HG03196 (cell line): ENCODE results near the gene MAGEA9B.
"Not testable (repeated sequence)": the region's sequence is repeated elsewhere in the genome, so short reads cannot be mapped to it uniquely, and the experiment has no call there.

Source experiments
- ATAC-seq: cut with Tn5 transposase; IDR thresholded peaks from one replicate; pipeline ENCODE4 v1.9.1; 2021; ENCODE audit not compliant: unreplicated experiment

MAGEA9B gene

DNA sequence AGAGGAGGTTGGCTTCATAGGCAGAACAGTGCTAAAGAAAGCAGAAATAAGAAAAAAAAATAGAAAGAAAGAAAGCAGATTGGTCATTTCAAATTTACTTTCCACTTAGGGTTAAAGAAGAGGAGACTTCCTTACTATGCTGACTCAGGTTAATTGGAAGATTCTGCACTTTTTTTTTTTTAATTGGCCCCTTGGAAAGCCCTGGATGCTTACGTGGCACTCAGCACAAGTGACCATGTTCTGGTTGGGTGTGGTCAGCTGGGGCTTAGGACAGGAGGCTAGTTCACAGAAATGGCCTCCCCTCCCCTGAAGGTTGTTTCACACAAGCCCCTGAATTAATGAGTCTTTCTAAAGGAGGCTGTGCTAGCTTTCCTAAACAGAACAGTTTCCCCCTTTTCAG lies 14.5 kb downstream of the MAGEA9B start:
- no peak for ATAC-seq

DNA sequence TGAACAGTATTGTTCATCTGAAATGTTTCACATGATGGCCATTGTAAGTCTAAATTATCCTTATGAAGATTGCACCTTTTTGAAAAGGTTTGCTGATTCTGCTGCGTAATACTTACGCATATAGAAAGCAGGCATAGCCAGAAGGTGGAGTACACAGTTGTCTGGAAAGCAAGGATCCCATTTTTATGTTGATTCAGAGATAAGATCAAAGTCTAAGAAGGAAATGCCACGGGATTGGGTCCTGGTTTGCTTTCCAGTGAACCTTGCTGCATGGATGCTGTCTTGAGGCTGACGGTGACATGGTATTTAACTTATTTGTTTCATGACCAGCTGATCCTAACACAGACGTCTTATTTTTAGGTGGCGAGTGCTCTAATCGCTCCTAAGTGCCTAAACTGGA lies 15.5 kb downstream of the MAGEA9B start:
- ATAC-seq = no peak

DNA sequence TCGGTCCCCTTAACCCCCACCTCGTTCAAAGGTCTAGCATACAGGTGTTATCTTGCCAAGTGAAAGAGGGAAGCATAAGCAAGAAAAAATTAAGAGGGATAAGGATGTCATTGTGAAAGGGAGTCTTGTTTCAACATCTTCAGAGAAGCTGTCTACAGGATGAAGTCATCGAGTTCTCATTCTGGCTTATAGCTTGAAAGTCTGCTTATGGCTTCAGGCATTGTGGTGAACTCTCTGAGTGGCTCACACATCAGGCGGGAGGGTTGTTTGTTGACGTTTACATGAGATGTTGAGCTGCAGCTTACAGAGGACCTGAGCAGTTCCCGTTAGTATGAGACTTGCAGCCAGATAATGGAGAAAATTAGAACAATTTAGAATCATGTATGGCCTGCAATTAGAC lies 16.6 kb downstream of the MAGEA9B start:
- no peak for ATAC-seq

DNA sequence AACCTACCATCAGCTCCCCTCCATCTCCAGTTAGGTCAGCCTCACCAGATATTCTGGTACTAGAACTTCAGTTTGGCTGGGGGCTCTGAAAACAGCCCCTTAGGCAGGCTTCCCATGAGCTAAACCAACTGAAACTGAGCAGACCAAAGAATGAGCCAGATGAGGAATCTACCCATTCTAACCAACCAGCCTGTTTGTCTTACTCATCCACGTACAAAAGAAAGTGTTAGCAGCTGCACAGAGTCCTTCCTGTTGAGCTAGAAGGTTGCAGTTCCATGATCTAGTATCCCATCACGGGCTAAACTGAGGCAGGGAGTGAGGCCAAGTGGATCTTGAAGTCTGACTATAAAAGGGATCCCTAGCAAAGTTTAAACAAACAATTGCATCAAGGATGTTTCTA lies 17.5 kb downstream of the MAGEA9B start:
- no peak for ATAC-seq

DNA sequence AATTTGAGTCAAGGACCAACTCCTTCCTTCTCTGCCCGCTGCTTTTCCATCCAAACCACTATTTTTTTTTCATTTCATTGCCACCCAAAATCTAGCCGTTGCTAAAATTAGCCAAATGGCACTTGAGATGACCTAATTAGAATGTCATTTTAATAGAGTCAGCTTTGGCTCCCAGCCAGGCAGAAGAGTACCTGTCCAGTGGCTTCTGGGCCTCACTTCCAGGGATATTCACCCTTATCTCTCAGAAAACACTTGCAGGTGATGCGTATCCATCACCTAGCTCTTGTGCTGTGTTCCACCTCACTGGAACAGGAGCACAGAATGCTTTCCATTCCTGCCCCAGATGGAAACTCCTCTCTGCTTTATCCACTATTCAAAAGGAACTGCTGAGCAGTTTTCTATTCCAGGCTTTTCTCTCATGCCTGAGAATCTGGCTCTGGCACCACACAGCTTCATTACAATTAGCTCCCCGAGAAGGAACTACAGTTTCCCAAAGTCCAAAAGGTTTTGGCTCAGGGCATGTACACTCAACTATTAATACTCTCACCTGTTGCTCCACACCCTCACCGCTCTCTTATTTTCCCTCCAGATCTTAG lies 18.5 kb downstream of the MAGEA9B start:
- ATAC-seq = no peak

DNA sequence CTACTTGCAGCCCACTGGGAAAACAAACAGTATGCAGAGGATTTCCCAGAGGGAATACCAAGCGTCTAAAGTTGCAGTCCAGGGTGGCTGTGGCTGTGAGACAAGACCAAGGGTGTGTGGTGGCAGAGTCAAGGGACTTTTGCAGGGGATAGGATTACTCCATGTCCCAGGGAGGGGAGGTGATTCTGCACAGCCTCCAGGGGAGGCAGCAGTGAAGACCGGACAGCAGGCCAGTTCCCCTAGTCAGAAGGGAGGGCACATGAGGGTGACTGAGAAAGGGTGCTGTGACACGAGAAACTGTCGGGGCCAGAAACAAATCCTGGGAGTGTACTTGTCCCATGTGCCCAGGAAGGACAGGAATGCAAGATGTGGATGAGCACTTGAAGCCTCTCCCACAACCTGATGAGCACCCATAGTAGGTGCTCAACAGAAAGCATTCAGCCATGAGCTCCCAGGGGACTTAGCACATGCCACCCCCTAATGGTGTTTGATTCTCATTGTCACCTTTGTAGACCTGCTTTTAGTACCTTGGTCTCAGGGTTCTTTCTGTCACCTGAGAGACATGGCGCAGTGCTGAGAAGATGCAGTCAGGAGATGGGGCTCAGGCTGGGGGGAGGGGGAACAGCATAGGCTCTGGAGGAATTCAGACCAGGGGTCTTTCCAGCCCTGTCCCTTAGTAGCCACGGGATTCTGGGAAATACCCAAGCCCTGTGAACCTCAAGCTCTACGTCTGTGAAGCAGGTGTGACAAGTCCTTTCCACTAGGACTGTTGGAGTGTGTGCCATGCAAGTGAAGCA lies 19.4 kb downstream of the MAGEA9B start:
- ATAC-seq = no peak

DNA sequence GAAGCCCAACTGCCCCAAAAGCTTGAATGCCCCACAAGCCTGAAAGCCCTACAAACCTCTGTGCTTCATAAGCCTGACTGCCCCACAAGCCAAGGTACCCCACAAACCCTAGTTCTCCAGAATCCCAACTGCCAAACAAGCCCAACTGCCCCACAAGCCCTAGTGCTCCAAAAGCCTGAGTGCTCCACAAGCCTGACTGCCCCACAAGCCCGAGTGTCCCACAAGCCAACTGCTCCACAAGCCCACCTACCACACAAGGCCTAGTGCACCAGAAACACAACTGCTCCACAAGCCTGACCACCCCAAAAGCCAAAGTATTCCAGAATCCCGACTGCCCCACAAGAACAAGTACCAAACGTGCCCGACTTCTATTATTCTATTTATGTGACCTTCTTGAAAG lies 23.9 kb downstream of the MAGEA9B start:
- ATAC-seq = no peak

DNA sequence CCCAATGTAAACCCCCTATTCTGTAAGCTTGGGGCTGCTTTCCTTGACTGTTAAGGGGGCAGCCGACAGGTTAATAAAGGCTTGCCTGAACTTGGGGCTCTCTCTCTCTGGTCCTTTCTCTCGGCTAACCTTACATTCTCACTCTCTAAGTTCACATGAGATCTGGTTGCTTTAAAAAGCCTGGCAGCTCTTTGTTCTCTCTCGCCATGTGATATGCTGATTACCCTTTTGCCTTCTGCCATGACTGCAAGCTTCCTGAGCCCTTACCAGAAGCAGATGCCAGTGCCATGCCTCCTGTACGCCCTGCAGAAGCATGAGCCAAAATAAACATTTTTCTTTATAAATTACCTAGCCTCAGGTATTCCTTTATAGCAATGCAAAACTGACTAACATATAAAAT lies 32.0 kb downstream of the MAGEA9B start:
- ATAC-seq = not testable (repeated sequence)

DNA sequence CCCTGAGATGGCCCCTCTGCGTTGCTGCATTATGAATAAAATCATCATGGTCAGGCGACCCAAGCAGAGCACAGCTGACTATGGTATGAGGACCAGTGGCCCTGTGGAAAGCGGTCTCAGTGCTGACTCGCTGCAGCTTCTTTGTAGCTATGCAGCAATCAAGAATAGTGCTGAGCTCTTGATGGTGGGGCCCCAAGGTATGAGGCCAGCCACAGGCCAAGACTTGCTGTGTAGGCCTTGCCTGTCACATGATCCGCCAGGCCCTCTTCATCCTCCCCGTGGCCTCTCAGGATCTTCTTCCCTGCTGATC lies 35.4 kb downstream of the MAGEA9B start:
- ATAC-seq = not testable (repeated sequence)

DNA sequence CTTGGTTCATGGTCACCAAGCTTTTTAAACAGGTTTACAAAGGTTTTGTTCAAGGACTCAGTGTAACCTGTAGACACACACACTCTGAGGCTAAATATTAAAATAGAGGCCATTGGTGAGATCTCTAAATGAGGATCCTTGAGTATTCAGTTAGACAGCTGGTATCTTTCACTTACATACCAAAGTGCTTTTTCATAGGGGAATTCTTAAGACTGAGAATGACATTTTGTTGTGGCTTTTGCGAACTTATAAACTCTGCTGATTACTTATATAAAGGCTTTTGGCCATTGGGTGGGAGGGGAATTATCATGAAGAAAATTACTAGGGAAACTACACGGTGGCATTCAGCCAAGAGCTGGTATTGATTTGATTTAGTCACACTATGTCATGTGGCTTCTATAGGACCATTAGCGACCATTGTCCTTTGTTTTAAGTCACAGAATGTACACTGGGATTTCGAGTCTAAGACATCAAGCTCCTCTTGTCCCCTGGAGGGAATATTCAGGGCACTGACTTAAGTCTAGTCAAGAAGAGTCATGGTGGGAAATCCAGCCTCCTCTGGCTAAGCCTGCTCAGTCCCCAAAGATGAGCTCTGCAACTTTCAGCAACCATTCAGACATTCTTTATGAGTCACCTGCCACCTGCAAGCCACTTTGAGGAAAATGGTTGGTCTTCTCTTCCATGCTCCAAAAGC lies 35.9 kb downstream of the MAGEA9B start:
- not testable (repeated sequence) for ATAC-seq

DNA sequence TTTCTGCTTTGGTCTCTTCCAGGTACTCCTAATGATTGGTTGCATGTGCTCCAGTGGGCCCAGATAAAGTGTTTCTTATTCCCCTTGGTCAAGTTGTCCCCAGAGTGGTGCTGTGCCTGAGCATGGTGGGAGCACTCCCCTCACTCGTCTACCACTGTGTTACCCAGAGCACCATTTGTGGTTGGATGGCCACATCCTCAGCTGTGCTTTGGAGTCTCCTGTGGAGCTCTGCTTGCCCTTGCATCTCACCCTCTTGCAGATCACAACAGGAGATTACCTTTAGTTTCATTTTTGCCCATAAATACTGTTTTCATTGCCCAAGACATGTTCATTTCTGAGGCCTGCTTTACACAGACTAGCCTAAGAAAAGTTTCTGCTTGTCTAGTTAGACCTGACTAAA lies 36.8 kb downstream of the MAGEA9B start:
- not testable (repeated sequence) for ATAC-seq

DNA sequence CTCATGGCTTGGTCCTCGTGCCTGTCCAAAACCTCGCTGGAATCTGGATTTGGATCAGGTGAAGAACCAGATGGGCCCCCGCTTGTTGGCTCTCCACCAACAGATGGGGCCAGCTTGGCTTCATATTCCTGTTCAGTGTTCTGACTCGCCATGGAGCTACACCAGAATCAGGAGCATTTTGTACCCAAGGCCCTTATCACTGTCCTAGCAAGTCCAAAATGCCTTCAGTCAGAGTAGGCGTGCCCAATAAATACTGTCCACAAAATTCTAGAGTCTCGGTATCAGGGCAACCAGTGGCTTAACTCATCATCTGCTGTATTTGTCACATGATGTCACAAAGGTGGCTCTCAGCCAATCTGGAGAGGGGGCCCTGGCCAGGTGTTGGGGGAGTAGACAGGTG lies 37.6 kb downstream of the MAGEA9B start, which contains the start of gene HSFX3:
Gene HSFX3 (minus strand): TSS at position 224 of the 400 bp plus-strand sequence. CDS start 72 bp downstream, at position 152.
- ATAC-seq = not testable (repeated sequence)

DNA sequence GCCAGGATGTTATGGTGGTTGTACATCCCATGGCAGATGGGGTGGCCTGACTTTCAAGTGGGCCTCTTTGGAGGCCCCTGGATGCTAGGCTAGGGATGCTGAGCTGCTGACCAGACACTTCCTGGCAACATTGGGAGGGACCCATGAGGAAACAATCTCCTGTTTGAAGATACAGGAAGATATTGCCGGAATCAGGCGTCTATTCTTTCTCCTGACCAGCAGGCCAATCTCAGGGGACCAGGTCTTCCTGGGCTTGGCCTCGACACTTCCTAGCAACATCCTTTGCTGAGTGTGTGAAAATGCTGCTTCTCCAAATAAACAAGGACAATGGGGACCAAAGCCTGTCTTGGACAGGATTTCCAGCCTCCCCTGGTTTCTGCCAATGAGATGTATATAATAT lies 39.5 kb downstream of the MAGEA9B start:
- not testable (repeated sequence) for ATAC-seq

DNA sequence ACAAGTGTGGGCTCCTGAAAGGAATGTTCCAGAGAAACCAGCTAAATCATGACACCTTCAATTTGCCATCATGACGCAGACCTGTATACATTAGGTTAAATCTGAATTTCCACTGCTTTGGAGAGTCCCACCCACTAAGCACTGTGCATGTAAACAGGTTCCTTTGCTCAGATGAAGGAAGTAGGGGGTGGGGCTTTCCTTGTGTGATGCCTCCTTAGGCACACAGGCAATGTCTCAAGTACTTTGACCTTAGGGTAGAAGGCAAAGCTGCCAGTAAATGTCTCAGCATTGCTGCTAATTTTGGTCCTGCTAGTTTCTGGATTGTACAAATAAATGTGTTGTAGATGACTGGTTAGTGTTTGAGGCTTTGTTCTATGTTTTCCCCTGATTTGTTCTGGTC lies 40.3 kb downstream of the MAGEA9B start:
- ATAC-seq = not testable (repeated sequence)

DNA sequence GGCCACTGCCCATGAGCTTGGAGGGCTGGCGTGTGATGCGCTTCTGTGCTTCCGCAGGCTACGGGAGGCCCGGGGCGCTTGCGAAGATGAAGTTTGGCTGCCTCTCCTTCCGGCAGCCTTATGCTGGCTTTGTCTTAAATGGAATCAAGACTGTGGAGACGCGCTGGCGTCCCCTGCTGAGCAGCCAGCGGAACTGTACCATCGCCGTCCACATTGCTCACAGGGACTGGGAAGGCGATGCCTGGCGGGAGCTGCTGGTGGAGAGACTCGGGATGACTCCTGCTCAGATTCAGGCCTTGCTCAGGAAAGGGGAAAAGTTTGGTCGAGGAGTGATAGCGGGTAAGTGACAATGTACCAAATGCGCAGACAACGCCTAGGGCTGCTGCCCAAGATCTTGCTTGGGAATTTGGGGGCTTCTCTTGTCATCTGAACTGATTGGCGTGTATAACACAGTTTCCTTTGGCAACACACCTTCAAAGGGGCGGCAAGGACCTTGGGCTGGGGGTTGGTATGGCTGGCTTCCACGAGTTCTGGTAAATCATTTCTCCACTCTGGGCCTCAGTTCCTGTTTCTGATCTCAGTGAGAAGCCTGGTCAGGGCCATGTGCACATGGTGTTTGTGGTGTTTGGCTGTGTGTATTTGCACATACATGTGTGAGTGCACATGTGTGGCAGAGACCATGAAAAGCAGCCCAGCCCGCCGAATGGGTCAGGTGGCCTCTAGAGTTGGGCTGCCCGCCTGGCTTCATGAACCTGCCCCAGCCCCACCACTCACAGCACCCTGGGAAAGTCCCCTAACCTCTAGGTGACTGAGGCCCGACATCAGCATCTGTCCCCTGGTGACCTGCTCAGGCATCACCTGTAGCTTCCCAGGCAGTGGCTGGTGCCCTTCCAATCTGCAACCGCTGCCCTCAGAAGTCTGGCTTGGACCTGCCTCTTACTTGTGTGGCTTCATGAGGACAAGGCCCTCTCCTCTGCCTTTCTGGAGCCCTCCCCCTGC lies 41.4 kb downstream of the MAGEA9B start:
- not testable (repeated sequence) for ATAC-seq

DNA sequence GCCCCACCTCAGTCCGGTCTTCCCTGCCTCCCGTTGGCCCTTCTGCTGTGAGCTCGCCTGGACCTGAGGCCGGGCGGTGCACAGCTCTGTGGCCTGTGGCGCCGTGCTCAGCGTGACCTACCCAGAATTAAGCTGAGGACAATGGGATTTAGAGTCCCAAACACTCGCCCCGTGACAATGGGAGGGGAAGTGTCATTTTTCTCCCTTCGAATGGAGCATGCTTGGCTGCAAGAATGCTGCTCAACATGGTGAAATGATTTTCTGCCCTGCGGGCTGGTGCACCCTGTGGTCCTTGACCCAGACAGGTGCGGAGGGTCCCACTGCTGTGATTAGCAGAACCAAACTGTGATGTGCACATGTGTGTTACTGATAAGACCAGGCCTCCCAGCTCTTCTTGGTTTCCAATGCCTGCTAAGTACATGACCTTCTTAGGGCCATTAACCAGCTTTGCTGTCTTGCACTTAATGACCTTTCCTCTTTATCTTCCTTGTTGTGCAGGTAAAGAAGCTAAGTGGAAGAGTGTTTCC lies 45.7 kb downstream of the MAGEA9B start:
- no peak for ATAC-seq

DNA sequence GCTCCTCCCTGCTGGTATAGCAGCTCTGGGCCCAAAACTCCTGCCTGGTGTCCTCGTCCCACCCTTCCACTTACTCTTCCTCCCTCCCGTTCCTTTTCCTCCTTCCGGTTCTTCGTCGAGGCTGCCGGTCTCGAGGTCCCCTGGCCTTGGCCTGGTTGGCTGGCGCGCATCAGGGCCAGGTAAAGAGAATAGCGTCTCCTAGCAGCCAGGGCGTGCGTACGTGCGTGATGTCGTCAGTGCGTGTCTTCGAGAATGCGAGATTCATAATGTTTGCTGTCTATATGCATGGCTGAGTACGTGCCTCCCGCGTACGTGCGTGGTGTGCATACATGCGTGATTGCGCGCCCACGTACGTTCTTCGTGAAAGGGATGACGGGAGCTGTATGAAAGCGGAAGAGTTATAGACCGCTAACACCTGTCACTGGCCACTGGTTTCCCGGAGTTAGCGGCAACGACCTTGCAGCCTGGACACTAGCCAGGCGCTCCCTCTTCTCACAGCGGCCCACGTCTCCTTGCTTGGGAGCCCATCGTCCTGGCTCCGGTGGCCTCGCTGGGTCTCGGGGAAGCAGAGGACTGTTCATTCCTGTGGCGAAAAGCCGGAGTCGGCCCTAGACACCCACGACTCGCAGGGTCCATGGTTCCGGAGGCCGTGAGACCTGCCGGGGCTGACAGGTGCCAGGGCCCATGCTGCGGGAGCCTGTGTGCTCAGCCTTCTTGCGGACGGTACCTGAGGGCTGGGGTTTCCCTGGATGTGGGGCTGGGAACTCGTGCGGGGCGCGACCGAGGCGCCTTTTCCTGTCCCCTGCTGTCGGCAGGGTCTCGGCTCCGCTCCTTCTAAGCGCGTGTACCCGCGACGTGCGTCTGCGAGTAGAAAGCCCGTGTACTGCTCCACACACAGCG lies 46.4 kb downstream of the MAGEA9B start, which contains the start of gene EOLA1:
Gene EOLA1 (plus strand): TSS at position 392 of the 900 bp plus-strand sequence. CDS start 4,619 bp downstream, outside the sequence.
- peak; percentile 63 for ATAC-seq

DNA sequence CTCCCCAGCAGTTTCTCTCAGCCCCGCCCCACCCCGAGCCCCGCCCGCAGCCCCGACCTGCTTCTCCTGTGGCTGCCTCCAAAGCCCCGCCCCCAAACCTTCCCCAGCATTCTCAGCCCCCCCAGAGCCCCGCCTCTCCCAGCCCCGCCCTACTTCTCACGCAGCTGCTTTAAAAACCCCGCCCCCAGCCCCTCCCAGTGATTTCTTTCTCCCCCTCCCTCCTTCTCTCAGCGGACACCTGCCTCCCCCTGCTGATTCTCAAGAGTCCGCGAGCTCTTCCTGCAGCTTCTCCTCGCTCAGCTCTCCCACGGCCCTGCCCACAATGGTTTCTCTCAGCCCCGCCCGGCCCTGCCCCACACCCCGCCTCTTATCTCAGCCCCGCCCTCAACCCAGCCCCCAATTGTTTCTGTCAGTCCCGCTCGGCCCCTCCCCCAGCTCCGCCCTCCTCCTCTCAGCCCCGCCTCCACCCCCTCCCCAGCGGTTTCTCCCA lies 47.1 kb downstream of the MAGEA9B start:
- peak; percentile 23 for ATAC-seq
